ENCODE results near the gene ZDHHC3. TPM values are rescaled to one million over a fixed set of nuclear protein-coding genes. Genes with fewer than 3 reads are reported as not detected.

Gene ZDHHC3
- total RNA-seq, 1 donor from 2014 or later, result 63.7 TPM

- no peak for TF ChIP-seq CTCF (IDR thresholded peaks at IDR 0.05; ENCODE audit: unreplicated experiment)
- peaks cover 2% of the 10 kb centered on the region for H3K36me3 Mint-ChIP-seq
- no peaks in the 10 kb centered on the region for H3K9me3 Mint-ChIP-seq
- H3K27me3 Mint-ChIP-seq (ENCODE audit: low read depth), result no peaks in the 10 kb centered on the region
- H3K4me3 Mint-ChIP-seq, result no peak overlapping the region
- H3K4me1 Mint-ChIP-seq, result peaks cover 4% of the 10 kb centered on the region
- H3K27ac Mint-ChIP-seq, result no peak overlapping the region
- DNase-seq (ENCODE audit: low spot score in 2 of 2, unreplicated experiment in 2 of 2), result no peak
These were observed 27.7 kb downstream of the ZDHHC3 start for GRCh38 chr3:44948239-44948638.

GRCh38 chr3:44942202-44942921 is 33.6 kb downstream of the ZDHHC3 start:
- H3K4me3 Mint-ChIP-seq, result no peak overlapping the region
- no peak for DNase-seq (ENCODE audit: low spot score in 2 of 2, unreplicated experiment in 2 of 2)
- peaks cover 13% of the 10 kb centered on the region for H3K36me3 Mint-ChIP-seq
- no peaks in the 10 kb centered on the region for H3K4me1 Mint-ChIP-seq
- H3K27me3 Mint-ChIP-seq (ENCODE audit: low read depth), result no peaks in the 10 kb centered on the region
- no peak for TF ChIP-seq CTCF (IDR thresholded peaks at IDR 0.05; ENCODE audit: unreplicated experiment)
- no peak overlapping the region for H3K27ac Mint-ChIP-seq
- no peaks in the 10 kb centered on the region for H3K9me3 Mint-ChIP-seq

- no peaks in the 10 kb centered on the region for H3K4me1 Mint-ChIP-seq
- H3K27me3 Mint-ChIP-seq (ENCODE audit: low read depth), result no peaks in the 10 kb centered on the region
- H3K9me3 Mint-ChIP-seq, result no peaks in the 10 kb centered on the region
- no peak for TF ChIP-seq CTCF (IDR thresholded peaks at IDR 0.05; ENCODE audit: unreplicated experiment)
- H3K36me3 Mint-ChIP-seq, result peaks cover 24% of the 10 kb centered on the region
- H3K4me3 Mint-ChIP-seq, result no peak overlapping the region
- DNase-seq (ENCODE audit: low spot score in 2 of 2, unreplicated experiment in 2 of 2), result no peak
- no peak overlapping the region for H3K27ac Mint-ChIP-seq
These were observed 36.4 kb downstream of the ZDHHC3 start for GRCh38 chr3:44939581-44940036.

DNA sequence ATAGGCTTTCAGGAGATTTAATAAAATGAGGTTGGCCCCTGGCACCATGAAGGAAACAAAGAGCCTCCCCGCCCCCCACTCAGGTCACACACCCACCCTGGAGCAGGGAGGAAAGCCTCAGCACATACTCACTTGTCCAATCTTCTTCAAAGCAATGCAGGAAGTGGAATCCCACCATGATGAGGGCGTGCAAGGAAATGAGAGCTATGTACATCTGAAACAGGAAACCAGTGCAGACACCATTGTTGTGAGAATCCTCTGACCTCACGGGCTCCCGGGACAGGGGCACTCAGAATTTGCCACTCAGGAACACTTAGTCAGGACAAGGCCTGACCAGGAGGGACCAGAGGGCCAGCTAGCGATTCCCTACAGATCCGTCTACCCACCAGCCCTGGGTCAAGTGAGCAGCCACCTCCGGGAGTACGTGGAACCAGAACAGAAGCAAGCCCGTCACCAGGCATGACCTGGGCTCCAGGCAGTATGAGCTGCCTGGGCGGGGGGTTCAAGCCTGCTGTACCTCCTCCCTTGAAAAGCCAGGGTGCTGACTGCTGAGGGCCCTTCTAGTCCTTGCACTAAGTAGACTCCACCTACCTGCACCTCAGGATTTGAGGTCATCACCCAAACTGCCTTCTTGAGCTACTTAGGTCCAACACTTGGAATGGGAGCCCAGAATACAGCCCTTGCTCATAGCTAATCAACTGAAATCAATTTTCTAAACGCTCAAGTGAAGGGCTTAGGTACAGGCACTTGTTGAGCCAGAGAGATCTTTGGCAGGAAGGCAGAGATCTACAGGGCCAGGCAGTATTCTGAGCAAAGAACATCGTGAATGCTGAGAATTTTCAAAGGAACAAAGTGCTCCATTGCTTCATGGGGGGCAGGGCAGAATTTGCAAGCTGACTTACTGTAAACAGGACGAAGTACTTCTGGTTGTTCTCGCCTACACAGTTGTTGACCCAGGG is 42.7 kb downstream of the ZDHHC3 start:
- no peaks in the 10 kb centered on the region for H3K27me3 Mint-ChIP-seq (ENCODE audit: low read depth)
- H3K36me3 Mint-ChIP-seq, result peaks cover 26% of the 10 kb centered on the region
- no peak overlapping the region for H3K4me3 Mint-ChIP-seq
- TF ChIP-seq CTCF (IDR thresholded peaks at IDR 0.05; ENCODE audit: unreplicated experiment), result no peak
- no peak overlapping the region for H3K27ac Mint-ChIP-seq
- H3K4me1 Mint-ChIP-seq, result no peaks in the 10 kb centered on the region
- no peak for DNase-seq (ENCODE audit: low spot score in 2 of 2, unreplicated experiment in 2 of 2)
- no peaks in the 10 kb centered on the region for H3K9me3 Mint-ChIP-seq

DNA sequence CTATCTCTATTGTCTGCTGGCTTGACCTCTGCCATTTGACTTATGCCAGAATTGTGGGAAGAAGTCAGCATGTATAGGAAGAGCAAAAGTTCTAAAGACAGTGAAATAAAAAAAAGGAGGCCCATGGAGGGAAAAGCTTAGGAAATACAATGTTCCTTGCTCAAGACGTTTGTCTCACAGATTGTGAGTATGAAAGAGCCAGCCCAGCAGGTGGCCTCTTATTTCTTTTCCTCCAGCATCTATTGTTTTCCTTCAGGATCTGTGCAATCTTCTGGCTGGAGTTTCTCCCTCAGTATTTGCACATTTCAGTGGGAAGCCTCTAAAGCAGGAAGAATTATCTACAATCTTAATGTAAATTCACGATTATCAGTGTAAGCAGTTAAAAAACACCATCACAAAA is 43.7 kb downstream of the ZDHHC3 start:
- H3K27ac Mint-ChIP-seq, result no peak overlapping the region

More for the DNA sequence above, 43.7 kb downstream of the ZDHHC3 start:
- Mint-ChIP-seq H3K9me3 (no peaks in the 10 kb centered on the region), H3K36me3 (peaks cover 24% of the 10 kb centered on the region), H3K4me3 (no peak overlapping the region), H3K4me1 (no peaks in the 10 kb centered on the region), H3K27me3 (ENCODE audit: low read depth) (no peaks in the 10 kb centered on the region)
- TF ChIP-seq CTCF (IDR thresholded peaks at IDR 0.05; ENCODE audit: unreplicated experiment), result no peak
- no peak for DNase-seq (ENCODE audit: low spot score in 2 of 2, unreplicated experiment in 2 of 2)

Measured in mesothelial cell of epicardium (in vitro differentiated cells).